ENCODE measurements around the gene DISC1. TPM values are rescaled to one million over a fixed set of nuclear protein-coding genes. Genes with fewer than 3 reads are reported as not detected.
"Not testable (repeated sequence)": the region's sequence is repeated elsewhere in the genome, so short reads cannot be mapped to it uniquely, and the experiment has no call there.

DISC1 gene
- total RNA-seq, 4 donors from 2014 or later = 9.6 to 27.9 (median 13.0) TPM

DNA sequence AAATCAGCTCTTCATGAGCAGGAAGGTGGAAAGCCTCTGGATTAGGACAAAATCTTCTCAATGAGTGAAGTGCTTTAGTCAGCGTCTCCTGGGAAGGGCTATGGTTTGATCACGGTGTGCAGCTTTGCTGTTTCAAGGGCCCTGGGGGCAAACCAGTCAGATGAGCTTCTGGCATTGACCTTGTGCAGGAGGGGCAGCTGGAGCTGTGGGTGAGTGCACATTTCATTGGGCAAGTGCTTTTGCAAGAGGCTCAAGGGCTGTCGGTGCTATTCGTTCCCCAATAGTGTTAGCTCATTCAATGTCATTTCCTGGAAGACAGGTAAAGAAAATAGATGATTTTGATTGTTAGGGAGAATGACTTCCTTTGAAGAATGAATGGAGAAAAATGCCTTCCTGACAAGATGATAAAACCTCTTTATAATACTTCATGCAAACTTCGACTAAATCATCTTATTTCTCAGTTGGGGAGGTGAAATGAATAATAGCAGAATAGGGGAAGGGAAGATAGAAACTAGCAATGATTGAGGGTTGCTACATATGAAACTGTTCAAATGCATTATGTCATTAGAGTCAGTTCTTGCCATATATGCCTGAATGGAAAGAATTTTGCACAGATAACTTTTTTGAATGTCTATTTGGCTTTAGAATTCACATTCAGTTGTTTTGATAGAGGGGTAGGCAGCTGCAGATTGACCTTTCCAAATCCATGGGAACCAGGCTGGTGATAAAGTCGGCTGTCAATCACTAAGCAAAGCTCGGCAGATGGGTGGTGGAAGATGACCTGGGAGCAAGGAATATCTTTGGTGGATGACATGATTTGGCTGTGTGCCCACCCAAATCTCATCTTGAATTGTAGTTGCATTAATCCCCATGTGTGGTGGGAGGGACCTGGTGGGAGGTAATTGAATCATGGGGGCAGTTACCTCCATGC lies 12.9 kb upstream of the DISC1 start:
- TF ChIP-seq, protein P1, sequence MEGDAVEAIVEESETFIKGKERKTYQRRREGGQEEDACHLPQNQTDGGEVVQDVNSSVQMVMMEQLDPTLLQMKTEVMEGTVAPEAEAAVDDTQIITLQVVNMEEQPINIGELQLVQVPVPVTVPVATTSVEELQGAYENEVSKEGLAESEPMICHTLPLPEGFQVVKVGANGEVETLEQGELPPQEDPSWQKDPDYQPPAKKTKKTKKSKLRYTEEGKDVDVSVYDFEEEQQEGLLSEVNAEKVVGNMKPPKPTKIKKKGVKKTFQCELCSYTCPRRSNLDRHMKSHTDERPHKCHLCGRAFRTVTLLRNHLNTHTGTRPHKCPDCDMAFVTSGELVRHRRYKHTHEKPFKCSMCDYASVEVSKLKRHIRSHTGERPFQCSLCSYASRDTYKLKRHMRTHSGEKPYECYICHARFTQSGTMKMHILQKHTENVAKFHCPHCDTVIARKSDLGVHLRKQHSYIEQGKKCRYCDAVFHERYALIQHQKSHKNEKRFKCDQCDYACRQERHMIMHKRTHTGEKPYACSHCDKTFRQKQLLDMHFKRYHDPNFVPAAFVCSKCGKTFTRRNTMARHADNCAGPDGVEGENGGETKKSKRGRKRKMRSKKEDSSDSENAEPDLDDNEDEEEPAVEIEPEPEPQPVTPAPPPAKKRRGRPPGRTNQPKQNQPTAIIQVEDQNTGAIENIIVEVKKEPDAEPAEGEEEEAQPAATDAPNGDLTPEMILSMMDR (IDR thresholded peaks at IDR 0.05) = no peak
- DNase-seq (ENCODE audit: low spot score) (no peak), ATAC-seq (ENCODE audit: low FRiP score) (no peak)

- TF ChIP-seq, protein P1 (IDR thresholded peaks at IDR 0.05) = no peak
- ATAC-seq (ENCODE audit: low FRiP score) = no peak
These were observed 9.9 kb upstream of the DISC1 start for GRCh38 chr1:231616667-231617066.

DNA sequence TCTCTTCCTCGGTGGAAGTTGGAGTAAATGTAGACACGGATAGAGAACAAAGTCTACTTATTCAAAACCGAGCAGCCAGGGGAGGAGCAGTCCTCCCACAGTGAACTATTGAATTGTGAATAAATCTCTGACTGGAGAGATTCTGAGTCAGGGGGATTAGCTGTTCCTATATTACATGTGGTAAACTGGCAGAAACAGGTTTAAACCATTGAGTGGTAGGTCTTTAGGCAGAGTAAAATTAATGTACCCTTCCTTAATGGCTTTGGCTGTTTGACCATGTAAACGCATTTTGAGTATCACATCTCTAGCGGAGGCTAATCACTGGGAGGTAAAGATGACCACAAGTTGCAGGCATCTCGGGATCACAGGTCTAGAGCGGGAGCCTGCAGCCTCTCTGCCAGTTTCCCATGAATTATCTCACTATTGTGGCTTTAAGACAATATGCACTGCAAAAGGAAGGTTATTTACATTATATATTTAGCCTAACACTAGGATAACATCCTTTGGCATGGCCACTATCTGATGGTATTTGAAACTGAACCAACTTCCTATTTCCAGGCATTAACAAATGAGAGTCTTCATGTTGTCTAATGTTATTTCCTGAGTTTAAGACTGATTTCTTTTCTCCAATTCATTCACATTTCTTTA lies 7.9 kb upstream of the DISC1 start:
- no peak for ATAC-seq (ENCODE audit: low FRiP score)
- TF ChIP-seq, protein P1 (IDR thresholded peaks at IDR 0.05) = no peak

More at GRCh38 chr1:231616667-231617066, 9.9 kb upstream of the DISC1 start:
- no peak for DNase-seq (ENCODE audit: low spot score)

DNA sequence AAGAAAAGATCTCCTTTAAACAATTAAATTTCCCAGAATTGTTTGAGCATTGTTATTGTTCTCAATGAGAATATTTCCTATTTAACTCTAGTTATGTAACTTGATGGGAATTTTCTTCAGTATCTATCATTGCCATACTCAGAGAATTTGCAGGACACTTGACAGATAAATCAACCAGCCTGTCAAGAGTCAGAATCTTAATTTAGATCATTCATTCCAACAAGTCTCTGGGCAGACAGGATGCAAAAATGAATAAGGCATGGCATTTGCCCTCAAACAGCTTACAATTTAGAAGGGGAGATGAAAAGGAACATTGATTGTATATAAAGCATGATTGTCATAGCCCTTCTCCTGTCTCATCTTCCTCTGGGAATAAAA lies 7.3 kb upstream of the DISC1 start:
- ATAC-seq (ENCODE audit: low FRiP score) = no peak
- no peak for DNase-seq (ENCODE audit: low spot score)
- TF ChIP-seq, protein P1 (IDR thresholded peaks at IDR 0.05) = no peak

More for the DNA sequence above, 7.9 kb upstream of the DISC1 start:
- no peak for DNase-seq (ENCODE audit: low spot score)

GRCh38 chr1:231625042-231625441 lies 1.5 kb upstream of the DISC1 start:
- not testable (repeated sequence) for ATAC-seq (ENCODE audit: low FRiP score); DNase-seq (ENCODE audit: low spot score)

- TF ChIP-seq, protein P1 (IDR thresholded peaks at IDR 0.05) = no peak
- DNase-seq (ENCODE audit: low spot score) = no peak
- ATAC-seq (ENCODE audit: low FRiP score) = no peak
These were observed 535 bp upstream of the DISC1 start for GRCh38 chr1:231625975-231626534.

GRCh38 chr1:231626951-231627614 lies 493 bp downstream of the DISC1 start:
- peak; percentile 78 for ATAC-seq (ENCODE audit: low FRiP score)
- TF ChIP-seq, protein P1 (IDR thresholded peaks at IDR 0.05) = no peak

More at GRCh38 chr1:231626951-231627614, 493 bp downstream of the DISC1 start:
- peak; percentile 29 for DNase-seq (ENCODE audit: low spot score)

Measured in omental fat pad (tissue), 4 donors.